Measurements from ENCODE around the gene PGK1. TPM values are rescaled to one million over a fixed set of nuclear protein-coding genes. Genes with fewer than 3 reads are reported as not detected.

Gene PGK1
- total RNA-seq, 1 experiment from 2014 or later = 492 TPM

DNA sequence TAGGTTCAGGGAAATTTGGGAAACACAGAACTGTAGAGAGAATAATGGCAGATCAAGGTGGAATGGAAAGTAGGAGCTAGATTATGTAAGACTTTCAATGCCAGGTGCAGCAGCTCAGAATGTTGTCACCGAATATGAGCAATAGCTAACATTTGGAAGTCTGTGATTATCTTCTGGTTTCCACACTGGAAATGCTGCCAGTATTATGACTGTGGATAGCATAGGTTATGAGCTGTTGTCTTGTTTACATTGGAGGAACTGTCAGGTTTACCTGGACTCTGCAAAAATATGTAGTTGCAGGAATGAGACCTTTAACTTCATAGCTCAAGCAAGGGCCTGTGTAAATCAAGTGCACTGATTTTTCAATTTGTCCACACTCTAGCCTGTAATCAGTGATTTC lies 61.4 kb downstream of the PGK1 start:
- H3K9ac ChIP-seq (ENCODE audit: low read length) = no peak overlapping the region
- H4K20me1 ChIP-seq (ENCODE audit: insufficient read depth) = no peaks in the 10 kb centered on the region
- no peak for ATAC-seq

More for the DNA sequence above, 61.4 kb downstream of the PGK1 start:
- no peaks in the 10 kb centered on the region for H3K9me2 ChIP-seq (ENCODE audit: insufficient read depth)
- H2AFZ ChIP-seq (ENCODE audit: low read depth, low read length, poor library complexity, severe bottlenecking) = no peak overlapping the region
- H3K4me1 ChIP-seq (ENCODE audit: control insufficient read depth in 1 of 2, insufficient read depth in 2 of 2, low read length in 2 of 2) = no peaks in the 10 kb centered on the region
- no peak overlapping the region for H3K4me2 ChIP-seq (ENCODE audit: low read length)
- no peak overlapping the region for H3K27ac ChIP-seq (ENCODE audit: low read depth, low read length)
- H3K4me3 ChIP-seq (replicated peaks in 1 of 2; ENCODE audit: low read depth in 1 of 2, low read length in 2 of 2) = no peak overlapping the region
- intact Hi-C loops (cut with micrococcal nuclease) = no loop called here
- no peaks in the 10 kb centered on the region for H3K27me3 ChIP-seq (ENCODE audit: insufficient read depth, low read length)
- no peaks in the 10 kb centered on the region for H3K36me3 ChIP-seq (ENCODE audit: control insufficient read depth in 1 of 2, insufficient read depth in 2 of 2, low read length in 2 of 2)
- CTCF ChIA-PET = no interaction called here
- no peaks in the 10 kb centered on the region for H3K79me2 ChIP-seq (ENCODE audit: insufficient read depth, low read length)
- RAD21 ChIA-PET (ENCODE audit: low non-redundant PET in 1 of 2, low total read pairs in 2 of 2, uncharacterized antibody in 2 of 2, unreplicated experiment in 2 of 2) = no interaction called here
- no peak for DNase-seq (ENCODE audit: low read depth, low spot score)
- no peaks in the 10 kb centered on the region for H3K9me3 ChIP-seq (ENCODE audit: control insufficient read depth in 1 of 2, insufficient read depth in 1 of 2, low read depth in 1 of 2, low read length in 2 of 2)
- BruUV-seq (replicated peaks) = no TSS peak
- POLR2A ChIA-PET = no interaction called here
- TF ChIP-seq, protein P1, sequence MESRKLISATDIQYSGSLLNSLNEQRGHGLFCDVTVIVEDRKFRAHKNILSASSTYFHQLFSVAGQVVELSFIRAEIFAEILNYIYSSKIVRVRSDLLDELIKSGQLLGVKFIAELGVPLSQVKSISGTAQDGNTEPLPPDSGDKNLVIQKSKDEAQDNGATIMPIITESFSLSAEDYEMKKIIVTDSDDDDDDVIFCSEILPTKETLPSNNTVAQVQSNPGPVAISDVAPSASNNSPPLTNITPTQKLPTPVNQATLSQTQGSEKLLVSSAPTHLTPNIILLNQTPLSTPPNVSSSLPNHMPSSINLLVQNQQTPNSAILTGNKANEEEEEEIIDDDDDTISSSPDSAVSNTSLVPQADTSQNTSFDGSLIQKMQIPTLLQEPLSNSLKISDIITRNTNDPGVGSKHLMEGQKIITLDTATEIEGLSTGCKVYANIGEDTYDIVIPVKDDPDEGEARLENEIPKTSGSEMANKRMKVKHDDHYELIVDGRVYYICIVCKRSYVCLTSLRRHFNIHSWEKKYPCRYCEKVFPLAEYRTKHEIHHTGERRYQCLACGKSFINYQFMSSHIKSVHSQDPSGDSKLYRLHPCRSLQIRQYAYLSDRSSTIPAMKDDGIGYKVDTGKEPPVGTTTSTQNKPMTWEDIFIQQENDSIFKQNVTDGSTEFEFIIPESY (IDR thresholded peaks at IDR 0.05; ENCODE audit: extremely low read depth, insufficient replicate concordance, low read length) = no peak
- TF ChIP-seq SIN3A (IDR thresholded peaks at IDR 0.05; ENCODE audit: low read depth) = no peak
- TF ChIP-seq POLR2AphosphoS5 (IDR thresholded peaks at IDR 0.05; ENCODE audit: low read depth, low read length) = no peak
- TF ChIP-seq EGR1 (IDR thresholded peaks at IDR 0.05; ENCODE audit: low read depth) = no peak
- no peak for TF ChIP-seq YY1 (IDR thresholded peaks at IDR 0.05; ENCODE audit: extremely low read depth, insufficient replicate concordance, low read depth, low read length)
- no peak for TF ChIP-seq EZH2 (IDR thresholded peaks at IDR 0.05)
- TF ChIP-seq ATF3 (IDR thresholded peaks at IDR 0.05) = no peak
- no peak for TF ChIP-seq FOSL1 (IDR thresholded peaks at IDR 0.05; ENCODE audit: low read depth)
- no peak for TF ChIP-seq POLR2A (IDR thresholded peaks at IDR 0.05; ENCODE audit: borderline replicate concordance, extremely low read depth, insufficient read depth, insufficient read length)
- TF ChIP-seq TCF7L2 (IDR thresholded peaks at IDR 0.05; ENCODE audit: borderline replicate concordance, extremely low read depth, insufficient read depth, insufficient read length) = no peak
- TF ChIP-seq ZFX (IDR thresholded peaks at IDR 0.05) = no peak
- no peak for TF ChIP-seq ELF1 (IDR thresholded peaks at IDR 0.05; ENCODE audit: borderline replicate concordance, low read depth)
- TF ChIP-seq, protein P2, sequence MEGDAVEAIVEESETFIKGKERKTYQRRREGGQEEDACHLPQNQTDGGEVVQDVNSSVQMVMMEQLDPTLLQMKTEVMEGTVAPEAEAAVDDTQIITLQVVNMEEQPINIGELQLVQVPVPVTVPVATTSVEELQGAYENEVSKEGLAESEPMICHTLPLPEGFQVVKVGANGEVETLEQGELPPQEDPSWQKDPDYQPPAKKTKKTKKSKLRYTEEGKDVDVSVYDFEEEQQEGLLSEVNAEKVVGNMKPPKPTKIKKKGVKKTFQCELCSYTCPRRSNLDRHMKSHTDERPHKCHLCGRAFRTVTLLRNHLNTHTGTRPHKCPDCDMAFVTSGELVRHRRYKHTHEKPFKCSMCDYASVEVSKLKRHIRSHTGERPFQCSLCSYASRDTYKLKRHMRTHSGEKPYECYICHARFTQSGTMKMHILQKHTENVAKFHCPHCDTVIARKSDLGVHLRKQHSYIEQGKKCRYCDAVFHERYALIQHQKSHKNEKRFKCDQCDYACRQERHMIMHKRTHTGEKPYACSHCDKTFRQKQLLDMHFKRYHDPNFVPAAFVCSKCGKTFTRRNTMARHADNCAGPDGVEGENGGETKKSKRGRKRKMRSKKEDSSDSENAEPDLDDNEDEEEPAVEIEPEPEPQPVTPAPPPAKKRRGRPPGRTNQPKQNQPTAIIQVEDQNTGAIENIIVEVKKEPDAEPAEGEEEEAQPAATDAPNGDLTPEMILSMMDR (IDR thresholded peaks at IDR 0.05 in 2 of 3, conservative IDR thresholded peaks at IDR 0.05 in 1 of 3; ENCODE audit: borderline replicate concordance in 1 of 3, insufficient read depth in 1 of 3, low read depth in 2 of 3, low read length in 2 of 3) = no peak
- TF ChIP-seq ZNF274 (IDR thresholded peaks at IDR 0.05; ENCODE audit: low read depth, low read length) = no peak
